HAP-1 (cell line): ENCODE results near the gene ERGIC2.
A peak's percentile ranks its signal among the peaks of the same experiment; 100 is the strongest.

Experiments
- DNase-seq, 2 experiments: peaks; one replicate each; pipeline ENCODE4 v3.0.0-alpha.2; 2016 to 2020; ENCODE audit warnings: low spot score in 2 of 2
- H3K27me3 ChIP-seq: fragments of 250-450 bp; sonication (Bioruptor Pico); 2 replicates; pipeline ENCODE4 v1.5.1; 2020; ENCODE audit warnings: low read depth, mild to moderate bottlenecking, moderate library complexity
- H3K36me3 ChIP-seq: fragments of 250-450 bp; sonication (Bioruptor Pico); replicated peaks from 2 replicates; pipeline ENCODE4 v1.5.1; 2020; ENCODE audit warnings: mild to moderate bottlenecking
- H3K4me1 ChIP-seq: fragments of 250-450 bp; sonication (Bioruptor Pico); 2 replicates; pipeline ENCODE4 v1.5.1; 2020; ENCODE audit warnings: mild to moderate bottlenecking
- H3K4me3 ChIP-seq: fragments of 250-450 bp; sonication (Bioruptor Pico); 2 replicates; pipeline ENCODE4 v1.5.1; 2020; ENCODE audit warnings: mild to moderate bottlenecking, moderate library complexity
- H3K9me3 ChIP-seq: fragments of 250-450 bp; sonication (Bioruptor Pico); 2 replicates; pipeline ENCODE4 v1.5.1; 2020; ENCODE audit warnings: mild to moderate bottlenecking, moderate library complexity
- in situ Hi-C: fragments of 300-500 bp; cut with MboI; formaldehyde crosslinking; loops from 3 replicates; pipeline ENCODE4 v1.14.3; 2020; ENCODE audit warnings: low sequenced_read_pairs, inconsistent platforms, mixed read lengths

Gene ERGIC2

DNA sequence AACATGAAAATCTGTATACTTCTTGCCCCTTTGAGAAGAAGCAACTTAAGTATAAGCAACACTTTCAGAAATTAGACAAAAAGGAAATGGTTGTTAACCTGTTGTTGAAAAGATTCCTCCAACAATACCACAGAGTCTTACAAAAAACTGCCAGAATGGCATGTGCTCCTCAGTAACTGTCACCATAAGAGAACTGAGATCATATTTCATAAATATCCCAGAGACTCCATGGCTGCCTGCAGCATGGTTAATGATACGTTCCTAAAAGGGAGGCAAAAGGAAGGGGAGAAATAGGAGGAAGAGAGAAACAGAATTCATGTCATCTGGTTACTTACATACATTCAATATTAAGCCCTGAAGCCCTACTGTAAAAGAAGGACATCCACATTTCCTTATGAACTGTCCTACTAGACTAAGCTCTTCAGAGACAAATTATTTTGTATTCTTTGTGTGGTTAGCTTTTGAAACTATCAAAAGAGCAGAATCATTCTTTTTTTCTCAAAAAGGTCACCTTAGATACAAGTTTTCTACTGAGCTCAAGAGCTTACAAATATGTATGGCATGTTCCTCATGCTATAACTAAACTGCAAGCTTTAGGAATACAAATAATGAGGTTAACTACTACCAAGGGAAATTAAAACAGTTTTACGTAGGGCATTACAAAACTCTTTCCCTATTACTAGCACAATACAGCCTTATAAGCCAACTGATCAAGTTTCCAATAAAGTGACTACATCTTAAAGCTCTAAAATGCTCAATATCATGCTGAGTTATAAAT, 37.8 kb downstream of the ERGIC2 start:
- in situ Hi-C loops = no loop called here
- Histone ChIP-seq H3K9me3 (no peaks in the 10 kb centered on the region), H3K36me3 (peaks cover 26% of the 10 kb centered on the region), H3K4me1 (no peaks in the 10 kb centered on the region), H3K4me3 (no peak overlapping the region), H3K27me3 (no peaks in the 10 kb centered on the region)
- DNase-seq = no peak

DNA sequence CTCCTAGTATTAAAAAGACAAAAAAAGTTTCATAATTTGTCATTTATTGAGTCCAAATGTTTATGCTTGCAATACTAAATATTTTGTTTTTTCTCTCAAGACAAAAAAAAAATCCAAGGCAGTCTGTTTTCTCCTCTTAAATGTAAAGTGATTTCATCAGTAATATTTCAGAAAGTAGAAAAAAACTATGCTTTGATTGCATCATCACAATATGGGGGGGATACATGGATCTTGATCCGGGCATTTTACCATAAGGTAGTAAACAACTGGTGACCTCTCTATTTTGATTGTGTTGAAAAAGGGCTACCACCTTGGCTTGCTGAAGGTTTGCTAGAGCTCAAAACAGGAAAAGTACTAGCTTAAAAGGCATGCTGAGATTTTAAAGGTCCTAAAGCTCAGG, 43.6 kb downstream of the ERGIC2 start:
- in situ Hi-C loops = no loop called here
- H3K36me3 ChIP-seq = peaks cover 14% of the 10 kb centered on the region
- no peaks in the 10 kb centered on the region for H3K4me1 ChIP-seq
- H3K9me3 ChIP-seq = no peaks in the 10 kb centered on the region
- no peak for DNase-seq
- no peak overlapping the region for H3K4me3 ChIP-seq
- H3K27me3 ChIP-seq = no peaks in the 10 kb centered on the region

DNA sequence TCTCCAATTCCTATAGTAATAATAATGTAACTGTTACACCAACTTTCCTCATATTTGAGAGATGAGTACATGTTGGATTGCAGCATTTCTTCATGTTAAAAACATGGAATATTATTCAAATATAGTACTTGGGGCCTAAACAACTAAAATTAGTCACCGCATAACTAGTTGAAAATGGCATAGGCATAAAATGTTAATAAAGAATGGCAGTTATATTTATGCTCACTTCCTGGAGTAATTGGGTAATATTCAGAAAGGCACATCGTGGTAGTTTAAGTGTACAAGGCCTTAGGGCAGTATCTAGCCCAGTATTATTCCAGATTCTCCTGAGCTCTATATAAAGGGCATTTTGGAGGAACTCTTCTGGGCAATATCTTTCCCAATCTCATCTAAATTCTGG, 46.0 kb downstream of the ERGIC2 start:
- Histone ChIP-seq H3K36me3 (peaks cover 3% of the 10 kb centered on the region), H3K27me3 (no peaks in the 10 kb centered on the region), H3K9me3 (no peaks in the 10 kb centered on the region), H3K4me1 (no peaks in the 10 kb centered on the region), H3K4me3 (no peak overlapping the region)
- no peak for DNase-seq
- in situ Hi-C loops = no loop called here

DNA sequence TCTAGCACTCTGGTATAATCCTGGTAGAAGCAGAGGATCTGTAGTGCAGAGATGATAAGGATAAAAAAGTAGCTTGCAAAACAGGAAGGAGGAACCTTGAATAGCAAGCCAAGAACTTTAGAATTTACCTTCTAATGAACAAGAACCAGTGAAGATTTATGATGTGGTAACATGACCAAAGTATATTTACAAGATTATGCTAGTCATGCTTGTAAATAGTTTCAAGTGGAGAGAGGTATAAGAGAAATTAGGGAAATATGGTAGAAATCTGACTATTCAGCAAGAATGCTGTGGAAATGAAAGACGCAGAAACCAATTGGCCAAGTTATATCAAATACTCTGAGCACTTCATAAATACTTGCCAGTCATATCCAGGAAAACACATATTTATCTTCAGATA, 47.8 kb downstream of the ERGIC2 start:
- Histone ChIP-seq H3K4me1 (no peaks in the 10 kb centered on the region), H3K36me3 (no peaks in the 10 kb centered on the region; the same call in 1 of the 2 replicates), H3K4me3 (no peak overlapping the region), H3K27me3 (no peaks in the 10 kb centered on the region), H3K9me3 (no peaks in the 10 kb centered on the region)
- DNase-seq = no peak
- in situ Hi-C loops = no loop called here

DNA sequence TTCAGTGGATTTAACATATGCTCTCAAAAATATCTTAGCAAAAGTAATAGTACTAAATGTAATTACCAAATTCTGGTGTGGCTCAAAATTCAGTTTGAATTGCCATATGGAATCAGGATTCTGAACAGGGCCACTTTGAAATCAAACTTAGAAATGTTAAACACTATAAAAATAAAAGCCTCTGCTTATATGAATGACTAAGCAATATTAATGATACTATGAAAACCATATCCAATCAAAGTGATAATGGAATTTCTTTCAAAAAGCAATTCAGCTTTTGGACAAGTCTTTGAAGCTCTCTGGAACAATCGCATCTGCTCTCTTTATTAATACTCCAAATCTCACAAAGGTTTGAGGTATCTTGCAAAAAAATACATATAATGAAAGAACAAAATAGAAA, 51.6 kb downstream of the ERGIC2 start:
- no peaks in the 10 kb centered on the region for H3K9me3 ChIP-seq
- no peak for DNase-seq
- no peaks in the 10 kb centered on the region for H3K27me3 ChIP-seq
- in situ Hi-C loops = no loop called here
- H3K4me1 ChIP-seq = no peaks in the 10 kb centered on the region
- no peaks in the 10 kb centered on the region; the same call in 1 of the 2 replicates for H3K36me3 ChIP-seq
- H3K4me3 ChIP-seq = no peak overlapping the region

DNA sequence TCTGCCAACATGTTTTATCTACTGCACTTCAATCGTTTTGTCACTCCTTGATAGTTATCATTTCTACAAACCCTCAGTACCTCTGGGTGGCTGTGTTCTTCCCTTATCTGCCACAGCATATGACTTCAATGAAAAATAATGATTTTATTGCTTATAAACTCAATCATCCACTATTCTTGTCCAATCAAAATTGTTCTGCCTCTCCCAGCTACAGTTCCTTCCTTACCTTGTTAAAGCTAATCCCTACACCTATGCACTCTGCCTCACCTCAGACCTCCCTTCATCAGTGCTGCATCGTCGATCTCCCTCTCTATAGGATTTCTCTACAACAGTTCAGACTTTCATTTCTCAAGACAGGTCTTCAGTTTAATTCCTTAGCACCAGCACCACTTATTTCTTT, 58.8 kb downstream of the ERGIC2 start:
- Histone ChIP-seq H3K27me3 (no peaks in the 10 kb centered on the region), H3K36me3 (no peaks in the 10 kb centered on the region), H3K9me3 (no peaks in the 10 kb centered on the region), H3K4me1 (no peaks in the 10 kb centered on the region), H3K4me3 (no peak overlapping the region)
- no peak for DNase-seq
- in situ Hi-C loops = loop anchor here (25.0 kb wide), 2 partner anchors 190 to 1490 kb away; no protein-coding TSS in a partner anchor

DNA sequence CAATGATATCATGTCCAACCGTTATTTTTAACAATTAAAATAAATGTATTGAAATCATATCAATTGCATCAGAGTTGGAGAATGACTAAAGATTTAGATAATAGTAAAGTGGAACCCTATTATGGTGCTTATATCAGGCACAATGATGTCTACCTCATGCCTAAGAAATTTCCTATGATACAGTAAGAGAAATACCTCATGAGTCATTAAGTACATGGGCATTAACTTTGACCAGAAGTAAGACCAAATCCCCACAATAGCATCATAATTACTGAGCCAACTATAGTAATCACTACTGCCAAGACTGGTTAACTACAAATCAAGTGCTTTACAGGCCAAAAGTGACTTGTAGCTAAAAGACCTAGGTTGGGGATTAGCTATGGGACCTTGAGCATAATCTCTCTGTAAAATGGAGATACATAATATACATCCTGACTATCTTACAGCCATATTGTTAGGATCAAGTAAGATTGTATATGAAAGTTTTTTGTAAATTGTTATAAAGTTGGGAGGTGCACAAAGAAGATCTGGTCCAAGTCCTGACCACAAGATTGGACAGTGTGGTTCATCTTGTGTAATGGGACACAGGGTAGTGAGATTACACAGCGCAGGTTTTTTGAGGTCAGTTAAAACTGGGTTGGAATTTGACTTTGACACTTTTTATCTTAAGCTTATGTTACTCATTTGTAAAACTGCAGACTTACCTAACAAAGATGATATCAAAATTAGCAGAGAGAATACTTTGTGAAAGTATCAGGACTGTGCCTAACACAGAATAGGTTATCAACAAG, 60.5 kb downstream of the ERGIC2 start:
- H3K9me3 ChIP-seq = no peaks in the 10 kb centered on the region
- in situ Hi-C loops = loop anchor here (25.0 kb wide), 2 partner anchors 192 to 1492 kb away; no protein-coding TSS in a partner anchor
- H3K4me1 ChIP-seq = no peaks in the 10 kb centered on the region
- H3K36me3 ChIP-seq = no peaks in the 10 kb centered on the region
- no peak overlapping the region for H3K4me3 ChIP-seq
- DNase-seq = no peak
- H3K27me3 ChIP-seq = no peaks in the 10 kb centered on the region

DNA sequence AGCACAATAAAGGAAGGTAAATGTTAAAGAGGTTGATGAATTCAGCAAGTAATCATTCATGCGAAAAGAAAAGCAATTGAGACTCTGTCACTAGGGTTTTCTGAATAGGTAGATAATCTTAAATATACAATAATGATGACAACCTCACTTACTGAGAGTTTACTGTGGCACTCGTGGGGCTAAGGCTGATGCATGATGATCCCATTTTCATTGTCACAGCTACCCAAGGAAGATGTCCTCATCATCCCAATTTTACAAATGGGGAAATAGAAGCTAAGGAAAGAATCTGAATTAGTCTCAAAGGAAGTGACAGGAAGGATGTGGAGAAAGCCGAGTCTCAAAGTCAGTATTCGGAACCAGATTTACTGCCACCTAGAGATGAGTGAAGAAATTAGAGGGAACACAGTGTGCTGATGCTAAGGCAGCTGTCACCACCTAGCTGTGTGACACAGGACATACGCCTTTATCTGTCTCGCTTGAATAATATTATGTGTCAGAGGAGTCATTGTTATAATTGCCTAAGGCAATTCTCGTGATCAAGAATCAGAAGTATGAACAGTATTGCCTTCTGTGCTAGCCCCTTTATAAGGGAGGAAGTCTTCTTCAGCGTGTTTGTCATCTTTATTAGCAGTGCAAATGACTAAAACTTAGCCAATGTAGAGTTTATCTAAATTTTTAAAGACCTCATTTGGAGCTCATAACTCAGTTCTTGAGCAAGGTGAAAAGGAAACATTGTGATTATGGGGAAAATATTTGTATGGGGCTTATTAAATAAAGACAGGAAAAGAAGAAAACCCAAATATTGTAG, 63.2 kb downstream of the ERGIC2 start:
- no peaks in the 10 kb centered on the region for H3K36me3 ChIP-seq
- H3K4me1 ChIP-seq = no peaks in the 10 kb centered on the region
- in situ Hi-C loops = loop anchor here (25.0 kb wide), 2 partner anchors 195 to 1495 kb away; no protein-coding TSS in a partner anchor
- no peaks in the 10 kb centered on the region for H3K27me3 ChIP-seq
- no peak overlapping the region for H3K4me3 ChIP-seq
- H3K9me3 ChIP-seq = no peaks in the 10 kb centered on the region
- DNase-seq = peak; percentile 49 to 76

DNA sequence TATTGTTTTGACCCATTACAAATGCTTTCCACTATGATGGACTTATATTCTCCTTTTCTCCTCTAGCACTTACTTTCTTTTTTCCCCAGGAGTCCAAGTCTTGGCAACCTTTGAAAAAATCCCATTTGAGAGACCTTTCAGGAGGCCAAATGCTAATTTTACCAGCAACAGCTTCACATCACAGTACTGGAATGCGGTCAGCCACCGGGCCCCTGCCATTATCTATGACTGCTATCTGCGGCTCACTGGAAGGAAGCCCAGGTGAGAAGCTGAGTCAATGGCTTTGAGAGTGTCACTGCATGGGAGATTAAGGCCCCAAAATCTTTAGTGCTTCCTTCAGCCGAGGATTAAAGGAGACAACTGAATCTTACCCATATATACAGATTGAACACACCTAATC, 64.2 kb downstream of the ERGIC2 start:
- no peaks in the 10 kb centered on the region for H3K9me3 ChIP-seq
- no peaks in the 10 kb centered on the region for H3K4me1 ChIP-seq
- no peaks in the 10 kb centered on the region for H3K36me3 ChIP-seq
- in situ Hi-C loops = loop anchor here (25.0 kb wide), 2 partner anchors 196 to 1496 kb away; no protein-coding TSS in a partner anchor
- H3K27me3 ChIP-seq = no peaks in the 10 kb centered on the region
- no peak overlapping the region for H3K4me3 ChIP-seq
- DNase-seq = no peak

DNA sequence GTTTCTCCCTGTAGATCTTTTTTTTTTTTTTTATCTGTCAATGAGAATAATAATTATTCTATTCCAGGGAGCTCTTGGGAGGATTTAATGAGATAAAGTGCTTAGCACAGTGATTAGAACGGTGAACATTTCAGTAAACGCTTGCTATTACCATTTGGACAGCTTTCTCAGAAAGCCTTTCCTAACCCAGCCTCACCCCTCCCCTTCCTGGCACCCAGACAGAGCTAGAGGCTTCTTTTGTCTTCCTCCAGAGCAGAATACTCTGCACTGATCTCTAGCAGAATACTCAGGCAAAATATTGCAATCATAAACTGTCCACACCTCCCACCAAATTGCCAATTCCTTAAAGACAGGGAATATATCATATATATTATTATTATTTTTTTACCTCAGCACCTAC, 66.6 kb downstream of the ERGIC2 start:
- Histone ChIP-seq H3K4me1 (no peaks in the 10 kb centered on the region), H3K36me3 (no peaks in the 10 kb centered on the region), H3K4me3 (no peak overlapping the region), H3K9me3 (no peaks in the 10 kb centered on the region), H3K27me3 (no peaks in the 10 kb centered on the region)
- no peak for DNase-seq
- in situ Hi-C loops = loop anchor here (25.0 kb wide), 2 partner anchors 198 to 1498 kb away; no protein-coding TSS in a partner anchor

DNA sequence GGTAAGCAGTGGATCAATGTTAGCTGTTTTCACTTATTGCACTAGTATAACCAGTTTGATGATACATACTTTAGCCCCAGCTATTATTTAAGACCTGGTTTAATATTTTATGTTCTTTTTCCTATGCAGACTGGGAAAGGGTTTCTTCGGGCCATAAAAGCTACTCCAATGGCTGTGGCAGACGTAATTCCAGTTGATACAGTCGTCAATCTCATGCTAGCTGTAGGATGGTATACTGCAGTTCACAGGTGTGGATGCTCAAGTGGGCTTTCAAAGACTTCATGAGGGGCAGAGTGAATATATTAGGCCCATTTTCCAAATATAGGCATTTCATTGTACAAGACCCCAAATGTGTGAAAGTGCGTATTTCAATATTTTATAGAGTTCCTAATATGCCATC, 70.1 kb downstream of the ERGIC2 start:
- Histone ChIP-seq H3K9me3 (no peaks in the 10 kb centered on the region), H3K4me1 (no peaks in the 10 kb centered on the region), H3K27me3 (no peaks in the 10 kb centered on the region), H3K36me3 (no peaks in the 10 kb centered on the region), H3K4me3 (no peak overlapping the region)
- in situ Hi-C loops = loop anchor here (25.0 kb wide), 2 partner anchors 201 to 1501 kb away; no protein-coding TSS in a partner anchor
- no peak for DNase-seq

DNA sequence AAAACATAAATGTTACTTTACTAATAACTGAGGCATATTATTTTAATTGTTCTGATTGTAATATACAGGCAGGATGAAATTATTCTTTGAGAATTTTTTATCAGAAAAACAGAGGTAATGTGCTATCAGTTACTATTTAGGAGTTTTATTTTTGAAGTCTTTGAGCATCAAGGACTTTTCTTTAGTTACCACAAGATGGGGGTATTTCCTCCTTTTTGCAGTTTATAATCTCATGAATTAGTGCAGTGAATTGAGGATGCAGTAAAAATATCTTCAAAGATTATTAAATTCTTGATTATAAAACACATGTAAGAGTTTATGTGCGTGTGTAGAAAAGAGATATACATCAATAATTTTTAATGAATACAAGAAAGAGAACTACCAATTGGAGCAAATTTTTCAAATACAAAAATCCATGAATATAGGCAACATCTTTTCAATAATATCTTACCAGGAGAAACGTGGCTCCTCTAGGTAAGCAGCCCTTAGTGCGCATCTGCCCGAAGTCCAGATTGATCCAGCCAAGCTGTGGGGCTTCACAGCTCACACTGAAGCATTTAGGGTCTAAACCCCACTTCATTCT, 71.6 kb downstream of the ERGIC2 start:
- Histone ChIP-seq H3K4me3 (no peak overlapping the region), H3K9me3 (no peaks in the 10 kb centered on the region), H3K36me3 (no peaks in the 10 kb centered on the region), H3K4me1 (no peaks in the 10 kb centered on the region), H3K27me3 (no peaks in the 10 kb centered on the region)
- DNase-seq = peak in 1 of 2 experiments; percentile 28
- in situ Hi-C loops = loop anchor here (25.0 kb wide), 2 partner anchors 203 to 1503 kb away; no protein-coding TSS in a partner anchor

DNA sequence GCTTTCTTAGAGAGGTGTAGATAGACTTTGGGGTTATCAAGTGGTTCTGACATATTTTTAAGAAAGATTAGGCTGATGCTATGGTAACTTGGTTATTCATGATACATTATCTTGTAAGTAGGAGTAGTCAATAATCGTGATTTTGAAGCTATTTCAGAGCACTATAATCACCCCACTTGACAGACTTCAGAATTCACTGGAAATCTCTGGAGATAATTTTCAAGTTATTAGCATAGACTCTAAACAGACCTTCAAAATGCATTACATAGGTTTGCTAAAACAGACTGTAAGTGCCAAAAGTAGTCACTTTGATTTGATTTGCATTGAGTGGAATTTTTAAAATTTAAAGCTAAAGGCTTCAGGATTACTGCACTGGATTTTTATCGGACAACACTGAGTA, 74.3 kb downstream of the ERGIC2 start:
- H3K36me3 ChIP-seq = no peaks in the 10 kb centered on the region
- H3K27me3 ChIP-seq = no peaks in the 10 kb centered on the region
- no peak for DNase-seq
- no peak overlapping the region for H3K4me3 ChIP-seq
- no peaks in the 10 kb centered on the region for H3K4me1 ChIP-seq
- in situ Hi-C loops = loop anchor here (25.0 kb wide), 2 partner anchors 206 to 1506 kb away; no protein-coding TSS in a partner anchor
- H3K9me3 ChIP-seq = no peaks in the 10 kb centered on the region
